ENCODE results near the gene MAP3K14. TPM values are rescaled to one million over a fixed set of nuclear protein-coding genes. Genes with fewer than 3 reads are reported as not detected.

Gene MAP3K14
- total RNA-seq, 1 experiment from 2014 or later = 16.4 TPM

DNA sequence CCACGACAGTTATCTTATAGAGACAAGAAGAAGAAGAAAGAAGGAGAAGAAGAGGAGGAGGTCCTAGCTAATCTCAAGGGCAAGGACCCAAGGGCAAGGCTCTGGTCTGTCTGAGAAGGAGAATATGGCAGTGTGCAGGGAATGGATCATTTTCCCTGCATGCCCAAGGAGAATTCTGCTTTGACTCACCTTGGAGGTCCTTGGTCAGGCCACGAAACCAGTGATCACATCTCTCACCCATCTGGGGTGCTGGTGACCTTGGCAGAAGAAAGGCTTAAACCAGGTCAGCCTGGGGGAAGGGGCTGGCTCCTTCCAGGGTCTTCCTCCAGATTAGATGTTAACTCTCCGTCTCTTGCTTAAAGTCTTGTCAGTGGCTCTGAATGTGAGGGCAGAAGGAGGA, 96.7 kb downstream of the MAP3K14 start:
- Histone ChIP-seq H3K27ac (ENCODE audit: low read depth, low read length) (no peak overlapping the region), H3K27me3 (ENCODE audit: insufficient read depth, low read length) (no peaks in the 10 kb centered on the region)

More for the DNA sequence above, 96.7 kb downstream of the MAP3K14 start:
- DNase-seq (ENCODE audit: low read depth, low spot score) (no peak), ATAC-seq (no peak)
- no peak overlapping the region for H3K9ac ChIP-seq (ENCODE audit: low read length)
- TF ChIP-seq CBX3 (IDR thresholded peaks at IDR 0.05; ENCODE audit: low read depth) (no peak), YY1 (IDR thresholded peaks at IDR 0.05; ENCODE audit: extremely low read depth, insufficient replicate concordance, low read depth, low read length) (no peak), ZFX (IDR thresholded peaks at IDR 0.05) (no peak), SP1 (IDR thresholded peaks at IDR 0.05; ENCODE audit: low read depth) (no peak), SIN3A (IDR thresholded peaks at IDR 0.05; ENCODE audit: low read depth) (no peak), FOSL1 (IDR thresholded peaks at IDR 0.05; ENCODE audit: low read depth) (no peak), EZH2phosphoT487 (IDR thresholded peaks at IDR 0.05; ENCODE audit: borderline replicate concordance) (no peak), CEBPB (IDR thresholded peaks at IDR 0.05; ENCODE audit: low read depth) (no peak), POLR2AphosphoS5 (IDR thresholded peaks at IDR 0.05; ENCODE audit: low read depth, low read length) (no peak), ZNF274 (IDR thresholded peaks at IDR 0.05; ENCODE audit: low read depth, low read length) (no peak), ELF1 (IDR thresholded peaks at IDR 0.05; ENCODE audit: borderline replicate concordance, low read depth) (no peak), RAD21 (IDR thresholded peaks at IDR 0.05; ENCODE audit: low read depth) (no peak)
- TF ChIP-seq, protein P1, sequence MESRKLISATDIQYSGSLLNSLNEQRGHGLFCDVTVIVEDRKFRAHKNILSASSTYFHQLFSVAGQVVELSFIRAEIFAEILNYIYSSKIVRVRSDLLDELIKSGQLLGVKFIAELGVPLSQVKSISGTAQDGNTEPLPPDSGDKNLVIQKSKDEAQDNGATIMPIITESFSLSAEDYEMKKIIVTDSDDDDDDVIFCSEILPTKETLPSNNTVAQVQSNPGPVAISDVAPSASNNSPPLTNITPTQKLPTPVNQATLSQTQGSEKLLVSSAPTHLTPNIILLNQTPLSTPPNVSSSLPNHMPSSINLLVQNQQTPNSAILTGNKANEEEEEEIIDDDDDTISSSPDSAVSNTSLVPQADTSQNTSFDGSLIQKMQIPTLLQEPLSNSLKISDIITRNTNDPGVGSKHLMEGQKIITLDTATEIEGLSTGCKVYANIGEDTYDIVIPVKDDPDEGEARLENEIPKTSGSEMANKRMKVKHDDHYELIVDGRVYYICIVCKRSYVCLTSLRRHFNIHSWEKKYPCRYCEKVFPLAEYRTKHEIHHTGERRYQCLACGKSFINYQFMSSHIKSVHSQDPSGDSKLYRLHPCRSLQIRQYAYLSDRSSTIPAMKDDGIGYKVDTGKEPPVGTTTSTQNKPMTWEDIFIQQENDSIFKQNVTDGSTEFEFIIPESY (IDR thresholded peaks at IDR 0.05; ENCODE audit: extremely low read depth, insufficient replicate concordance, low read length) = no peak
- TF ChIP-seq, protein P2, sequence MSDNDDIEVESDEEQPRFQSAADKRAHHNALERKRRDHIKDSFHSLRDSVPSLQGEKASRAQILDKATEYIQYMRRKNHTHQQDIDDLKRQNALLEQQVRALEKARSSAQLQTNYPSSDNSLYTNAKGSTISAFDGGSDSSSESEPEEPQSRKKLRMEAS (IDR thresholded peaks at IDR 0.05) = no peak
- TF ChIP-seq, protein P3, sequence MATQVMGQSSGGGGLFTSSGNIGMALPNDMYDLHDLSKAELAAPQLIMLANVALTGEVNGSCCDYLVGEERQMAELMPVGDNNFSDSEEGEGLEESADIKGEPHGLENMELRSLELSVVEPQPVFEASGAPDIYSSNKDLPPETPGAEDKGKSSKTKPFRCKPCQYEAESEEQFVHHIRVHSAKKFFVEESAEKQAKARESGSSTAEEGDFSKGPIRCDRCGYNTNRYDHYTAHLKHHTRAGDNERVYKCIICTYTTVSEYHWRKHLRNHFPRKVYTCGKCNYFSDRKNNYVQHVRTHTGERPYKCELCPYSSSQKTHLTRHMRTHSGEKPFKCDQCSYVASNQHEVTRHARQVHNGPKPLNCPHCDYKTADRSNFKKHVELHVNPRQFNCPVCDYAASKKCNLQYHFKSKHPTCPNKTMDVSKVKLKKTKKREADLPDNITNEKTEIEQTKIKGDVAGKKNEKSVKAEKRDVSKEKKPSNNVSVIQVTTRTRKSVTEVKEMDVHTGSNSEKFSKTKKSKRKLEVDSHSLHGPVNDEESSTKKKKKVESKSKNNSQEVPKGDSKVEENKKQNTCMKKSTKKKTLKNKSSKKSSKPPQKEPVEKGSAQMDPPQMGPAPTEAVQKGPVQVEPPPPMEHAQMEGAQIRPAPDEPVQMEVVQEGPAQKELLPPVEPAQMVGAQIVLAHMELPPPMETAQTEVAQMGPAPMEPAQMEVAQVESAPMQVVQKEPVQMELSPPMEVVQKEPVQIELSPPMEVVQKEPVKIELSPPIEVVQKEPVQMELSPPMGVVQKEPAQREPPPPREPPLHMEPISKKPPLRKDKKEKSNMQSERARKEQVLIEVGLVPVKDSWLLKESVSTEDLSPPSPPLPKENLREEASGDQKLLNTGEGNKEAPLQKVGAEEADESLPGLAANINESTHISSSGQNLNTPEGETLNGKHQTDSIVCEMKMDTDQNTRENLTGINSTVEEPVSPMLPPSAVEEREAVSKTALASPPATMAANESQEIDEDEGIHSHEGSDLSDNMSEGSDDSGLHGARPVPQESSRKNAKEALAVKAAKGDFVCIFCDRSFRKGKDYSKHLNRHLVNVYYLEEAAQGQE (IDR thresholded peaks at IDR 0.05; ENCODE audit: low read depth) = no peak
- TF ChIP-seq, protein P4, sequence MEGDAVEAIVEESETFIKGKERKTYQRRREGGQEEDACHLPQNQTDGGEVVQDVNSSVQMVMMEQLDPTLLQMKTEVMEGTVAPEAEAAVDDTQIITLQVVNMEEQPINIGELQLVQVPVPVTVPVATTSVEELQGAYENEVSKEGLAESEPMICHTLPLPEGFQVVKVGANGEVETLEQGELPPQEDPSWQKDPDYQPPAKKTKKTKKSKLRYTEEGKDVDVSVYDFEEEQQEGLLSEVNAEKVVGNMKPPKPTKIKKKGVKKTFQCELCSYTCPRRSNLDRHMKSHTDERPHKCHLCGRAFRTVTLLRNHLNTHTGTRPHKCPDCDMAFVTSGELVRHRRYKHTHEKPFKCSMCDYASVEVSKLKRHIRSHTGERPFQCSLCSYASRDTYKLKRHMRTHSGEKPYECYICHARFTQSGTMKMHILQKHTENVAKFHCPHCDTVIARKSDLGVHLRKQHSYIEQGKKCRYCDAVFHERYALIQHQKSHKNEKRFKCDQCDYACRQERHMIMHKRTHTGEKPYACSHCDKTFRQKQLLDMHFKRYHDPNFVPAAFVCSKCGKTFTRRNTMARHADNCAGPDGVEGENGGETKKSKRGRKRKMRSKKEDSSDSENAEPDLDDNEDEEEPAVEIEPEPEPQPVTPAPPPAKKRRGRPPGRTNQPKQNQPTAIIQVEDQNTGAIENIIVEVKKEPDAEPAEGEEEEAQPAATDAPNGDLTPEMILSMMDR (IDR thresholded peaks at IDR 0.05 in 2 of 3, conservative IDR thresholded peaks at IDR 0.05 in 1 of 3; ENCODE audit: borderline replicate concordance in 1 of 3, insufficient read depth in 1 of 3, low read depth in 2 of 3, low read length in 2 of 3) = no peak
- H3K4me3 ChIP-seq (replicated peaks in 1 of 2; ENCODE audit: low read depth in 1 of 2, low read length in 2 of 2) = no peak overlapping the region
- no peak overlapping the region for H3K4me2 ChIP-seq (ENCODE audit: low read length)
- no TSS peak for BruUV-seq (replicated peaks)
- H3K4me1 ChIP-seq (ENCODE audit: control insufficient read depth in 1 of 2, insufficient read depth in 2 of 2, low read length in 2 of 2) = peaks cover 0 to 36% of the 10 kb centered on the region in 2 experiments; a peak in 3 of 4 replicates
- ChIA-PET POLR2A (interaction anchor here (0.6 kb wide), 1 partner anchor 444 kb away, joined by 3 read pairs; no protein-coding TSS in a partner anchor), RAD21 (ENCODE audit: low non-redundant PET in 1 of 2, low total read pairs in 2 of 2, uncharacterized antibody in 2 of 2, unreplicated experiment in 2 of 2) (interaction anchor here in 1 of 2 experiments (0.7 to 1.5 kb wide), 2 partner anchors 21 to 27 kb away, joined by 3 to 4 read pairs; no protein-coding TSS in a partner anchor), CTCF (interaction anchor here (1.0 to 3.7 kb wide), 10 partner anchors 10 to 208 kb away, joined by 4 to 40 read pairs (median 13); partner anchors contain the start of genes ACBD4 and HEXIM1)
- no peaks in the 10 kb centered on the region for H3K79me2 ChIP-seq (ENCODE audit: insufficient read depth, low read length)
- no peaks in the 10 kb centered on the region for H4K20me1 ChIP-seq (ENCODE audit: insufficient read depth)
- no peaks in the 10 kb centered on the region for H3K9me3 ChIP-seq (ENCODE audit: control insufficient read depth in 1 of 2, insufficient read depth in 1 of 2, low read depth in 1 of 2, low read length in 2 of 2)
- no peaks in the 10 kb centered on the region for H3K9me2 ChIP-seq (ENCODE audit: insufficient read depth)
- intact Hi-C loops (cut with micrococcal nuclease) = no loop called here
- no peaks in the 10 kb centered on the region for H3K36me3 ChIP-seq (ENCODE audit: control insufficient read depth in 1 of 2, insufficient read depth in 2 of 2, low read length in 2 of 2)
- H2AFZ ChIP-seq (ENCODE audit: low read depth, low read length, poor library complexity, severe bottlenecking) = no peak overlapping the region

All from HCT116 (cell line).